Naive thymus-derived CD4-positive, alpha-beta T cell (primary cell): ENCODE measurements around the gene DONSON. TPM values are rescaled to one million over a fixed set of nuclear protein-coding genes. Genes with fewer than 3 reads are reported as not detected.

Source experiments
- ATAC-seq: fragments of 150-1000 bp; cut with Tn5 transposase; 2 replicates; pipeline ENCODE4 v1.10.0; 2021; ENCODE audit warnings: mild to moderate bottlenecking, moderate library complexity
- CTCF ChIA-PET: fragments of 350-600 bp; sonication (Branson Sonifier 250); formaldehyde crosslinking; loops from one replicate; lab custom pipeline; 2021; ENCODE audit warnings: antibody characterized with exemption; lab: Charles Lee
- POLR2A ChIA-PET: fragments of 350-600 bp; sonication (Branson Sonifier 250); formaldehyde crosslinking; loops from one replicate; lab custom pipeline; 2021; ENCODE audit warnings: antibody characterized with exemption, inconsistent platforms; lab: Charles Lee
- DNase-seq, 9 donors: peaks; one replicate each; pipeline versions ENCODE4 v3.0.0 to v3.0.0-alpha.2; 2020 to 2022; ENCODE audit warnings: mixed read lengths in 1 of 9
- H3K27ac ChIP-seq: one replicate; pipeline ENCODE4 v1.7.0; 2013; ENCODE audit warnings: mild to moderate bottlenecking, low read depth, low read length, moderate library complexity
- H3K27me3 ChIP-seq, 2 donors: one replicate each; pipeline ENCODE4 v1.7.0; 2013; ENCODE audit warnings: low read length in 2 of 2, mild to moderate bottlenecking in 2 of 2, moderate library complexity in 2 of 2; ENCODE audit not compliant: control insufficient read depth in 2 of 2, insufficient read depth in 2 of 2
- H3K36me3 ChIP-seq, 3 experiments: 1 replicate in 2 of 3; 2 replicates in 1 of 3; pipeline ENCODE4 v1.7.0; 2013; ENCODE audit warnings: low read length in 3 of 3, mild to moderate bottlenecking in 3 of 3, moderate library complexity in 1 of 3; ENCODE audit not compliant: insufficient read depth in 3 of 3, control insufficient read depth in 2 of 3
- H3K4me1 ChIP-seq, 2 donors: one replicate each; pipeline ENCODE4 v1.7.0; 2013; ENCODE audit warnings: low read length in 2 of 2, mild to moderate bottlenecking in 2 of 2, moderate library complexity in 1 of 2; ENCODE audit not compliant: control insufficient read depth in 2 of 2, insufficient read depth in 2 of 2
- H3K4me3 ChIP-seq: 2 replicates; pipeline ENCODE4 v1.7.0; 2013; ENCODE audit warnings: mild to moderate bottlenecking, low read length
- H3K9me3 ChIP-seq, 3 experiments: 1 replicate in 2 of 3; 2 replicates in 1 of 3; pipeline ENCODE4 v1.7.0; 2013; ENCODE audit warnings: low read length in 3 of 3; ENCODE audit not compliant: control insufficient read depth in 2 of 3
- H3K27ac Mint-ChIP-seq, 9 donors: one replicate each; pipeline ENCODE4 v1.8.0; 2020 to 2022; ENCODE audit warnings: mixed read lengths in 9 of 9, mild to moderate bottlenecking in 8 of 9, moderate library complexity in 5 of 9, inconsistent platforms in 2 of 9
- H3K27me3 Mint-ChIP-seq, 5 donors: one replicate each; pipeline ENCODE4 v1.8.0; 2021 to 2022; ENCODE audit warnings: mixed read lengths in 5 of 5, mild to moderate bottlenecking in 1 of 5
- H3K36me3 Mint-ChIP-seq, 5 donors: one replicate each; pipeline ENCODE4 v1.8.0; 2020 to 2022; ENCODE audit warnings: mixed read lengths in 5 of 5, mild to moderate bottlenecking in 3 of 5, inconsistent platforms in 1 of 5
- H3K4me1 Mint-ChIP-seq, 7 donors: one replicate each; pipeline ENCODE4 v1.8.0; 2020 to 2022; ENCODE audit warnings: mixed read lengths in 7 of 7, mild to moderate bottlenecking in 3 of 7, inconsistent platforms in 1 of 7
- H3K4me3 Mint-ChIP-seq, 10 donors: one replicate each; pipeline ENCODE4 v1.8.0; 2020 to 2022; ENCODE audit warnings: mild to moderate bottlenecking in 10 of 10, mixed read lengths in 10 of 10, moderate library complexity in 6 of 10, inconsistent platforms in 2 of 10
- H3K9me3 Mint-ChIP-seq, 11 donors: one replicate each; pipeline ENCODE4 v1.8.0; 2020 to 2022; ENCODE audit warnings: mixed read lengths in 11 of 11, mild to moderate bottlenecking in 4 of 11, inconsistent platforms in 1 of 11, moderate library complexity in 1 of 11
- intact Hi-C, 2 donors: fragments of 100-400 bp; cut with micrococcal nuclease; formaldehyde crosslinking; loops; one replicate each; pipeline ENCODE4 v1.15.1; 2023
- polyA plus RNA-seq, 2 donors: library from polyadenylated mRNA; unstranded; fragments of 300-500 nt; fragmentation: Illumina TruSeq; gene quantifications; one replicate each; pipeline ENCODE4 v1.2.3, GENCODE V29; 2021
- total RNA-seq, 6 experiments: library from RNA in 5 of 6; stranded (reverse) in 5 of 6; gene quantifications; 1 replicate in 5 of 6; 2 replicates in 1 of 6; pipeline ENCODE4 v1.2.3 and lab custom pipeline; 2021 to 2026

The DONSON gene
- total and polyA plus RNA-seq, 7 experiments from 2014 or later: 4.2 to 30.8 (median 9.6) TPM

DNA sequence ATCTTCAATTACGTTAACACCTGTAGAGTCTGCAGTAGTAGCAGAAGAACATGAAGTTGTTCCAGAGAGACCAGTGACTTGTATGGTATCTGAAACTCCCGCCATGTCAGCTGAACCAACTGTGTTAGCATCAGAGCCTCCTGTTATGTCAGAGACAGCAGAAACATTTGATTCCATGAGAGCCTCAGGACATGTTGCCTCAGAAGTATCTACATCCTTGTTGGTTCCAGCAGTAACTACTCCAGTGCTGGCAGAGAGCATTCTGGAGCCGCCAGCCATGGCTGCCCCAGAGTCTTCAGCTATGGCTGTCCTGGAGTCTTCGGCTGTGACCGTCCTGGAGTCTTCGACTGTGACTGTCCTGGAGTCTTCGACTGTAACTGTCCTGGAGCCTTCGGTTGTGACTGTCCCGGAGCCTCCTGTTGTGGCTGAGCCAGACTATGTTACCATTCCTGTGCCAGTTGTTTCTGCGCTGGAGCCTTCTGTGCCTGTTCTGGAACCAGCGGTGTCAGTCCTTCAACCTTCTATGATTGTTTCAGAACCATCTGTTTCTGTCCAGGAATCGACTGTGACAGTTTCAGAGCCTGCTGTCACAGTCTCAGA lies 35.4 kb downstream of the DONSON start:
- Mint-ChIP-seq H3K27me3 (no peaks in the 10 kb centered on the region), H3K4me3 (peak overlapping the region in 3 of 10 donors; percentile 3 to 65 (median 41)), H3K27ac (peak overlapping the region in 2 of 9 donors; percentile 32 to 90), H3K9me3 (peaks cover 0 to 3% (median 0%) of the 10 kb centered on the region in 11 donors), H3K4me1 (peaks cover 44 to 76% (median 64%) of the 10 kb centered on the region in 7 donors), H3K36me3 (peaks cover 16 to 74% (median 63%) of the 10 kb centered on the region in 5 donors)
- no peak overlapping the region for H3K4me3 ChIP-seq
- H3K4me1 ChIP-seq: peaks cover 6 to 12% of the 10 kb centered on the region in 2 donors
- H3K27me3 ChIP-seq: no peaks in the 10 kb centered on the region
- no peaks in the 10 kb centered on the region for H3K9me3 ChIP-seq
- POLR2A ChIA-PET: interaction anchor here (0.5 to 7.3 kb wide), 2 partner anchors 9 to 842 kb away, joined by 3 to 69 read pairs; partner anchors contain the start of genes GART and SON
- ATAC-seq (no peak), DNase-seq (no peak)
- CTCF ChIA-PET: no interaction called here
- H3K27ac ChIP-seq: no peak overlapping the region
- intact Hi-C loops: loop anchor here in 1 of 2 donors (2.0 kb wide), 1 partner anchor 14 kb away; no protein-coding TSS in a partner anchor
- peaks cover 38 to 83% (median 43%) of the 10 kb centered on the region in 3 experiments for H3K36me3 ChIP-seq

DNA sequence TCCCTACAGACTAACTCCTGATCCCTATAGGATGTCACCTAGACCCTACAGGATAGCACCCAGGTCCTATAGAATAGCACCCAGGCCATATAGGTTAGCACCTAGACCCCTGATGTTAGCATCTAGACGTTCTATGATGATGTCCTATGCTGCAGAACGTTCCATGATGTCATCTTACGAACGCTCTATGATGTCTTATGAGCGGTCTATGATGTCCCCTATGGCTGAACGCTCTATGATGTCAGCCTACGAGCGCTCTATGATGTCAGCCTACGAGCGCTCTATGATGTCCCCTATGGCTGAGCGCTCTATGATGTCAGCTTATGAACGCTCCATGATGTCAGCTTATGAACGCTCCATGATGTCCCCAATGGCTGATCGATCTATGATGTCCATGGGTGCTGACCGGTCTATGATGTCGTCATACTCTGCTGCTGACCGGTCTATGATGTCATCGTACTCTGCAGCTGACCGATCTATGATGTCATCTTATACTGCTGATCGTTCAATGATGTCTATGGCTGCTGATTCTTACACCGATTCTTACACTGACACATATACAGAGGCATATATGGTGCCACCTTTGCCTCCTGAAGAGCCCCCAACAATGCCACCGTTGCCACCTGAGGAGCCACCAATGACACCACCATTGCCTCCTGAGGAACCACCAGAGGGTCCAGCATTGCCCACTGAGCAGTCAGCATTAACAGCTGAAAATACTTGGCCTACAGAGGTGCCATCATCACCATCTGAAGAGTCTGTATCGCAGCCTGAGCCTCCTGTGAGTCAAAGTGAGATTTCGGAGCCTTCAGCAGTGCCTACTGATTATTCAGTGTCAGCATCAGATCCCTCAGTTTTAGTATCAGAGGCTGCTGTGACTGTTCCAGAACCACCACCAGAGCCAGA lies 36.1 kb downstream of the DONSON start:
- Mint-ChIP-seq H3K36me3 (peaks cover 16 to 69% (median 56%) of the 10 kb centered on the region in 5 donors), H3K4me3 (peak overlapping the region in 2 of 10 donors; percentile 0 to 2), H3K27me3 (no peaks in the 10 kb centered on the region), H3K9me3 (peaks cover 0 to 3% (median 0%) of the 10 kb centered on the region in 11 donors), H3K4me1 (peaks cover 43 to 74% (median 58%) of the 10 kb centered on the region in 7 donors), H3K27ac (peak overlapping the region in 4 of 9 donors; percentile 33 to 90 (median 46))
- POLR2A ChIA-PET: interaction anchor here (0.5 to 7.3 kb wide), 2 partner anchors 9 to 841 kb away, joined by 3 to 69 read pairs; partner anchors contain the start of genes GART and SON
- Histone ChIP-seq H3K4me1 (peaks cover 6 to 12% of the 10 kb centered on the region in 2 donors), H3K9me3 (no peaks in the 10 kb centered on the region), H3K36me3 (peaks cover 38 to 79% (median 41%) of the 10 kb centered on the region in 3 experiments), H3K27me3 (no peaks in the 10 kb centered on the region), H3K4me3 (no peak overlapping the region), H3K27ac (no peak overlapping the region)
- intact Hi-C loops: loop anchor here in 1 of 2 donors (2.0 kb wide), 1 partner anchor 14 kb away; no protein-coding TSS in a partner anchor
- DNase-seq (no peak), ATAC-seq (peak; percentile 21)
- CTCF ChIA-PET: no interaction called here

DNA sequence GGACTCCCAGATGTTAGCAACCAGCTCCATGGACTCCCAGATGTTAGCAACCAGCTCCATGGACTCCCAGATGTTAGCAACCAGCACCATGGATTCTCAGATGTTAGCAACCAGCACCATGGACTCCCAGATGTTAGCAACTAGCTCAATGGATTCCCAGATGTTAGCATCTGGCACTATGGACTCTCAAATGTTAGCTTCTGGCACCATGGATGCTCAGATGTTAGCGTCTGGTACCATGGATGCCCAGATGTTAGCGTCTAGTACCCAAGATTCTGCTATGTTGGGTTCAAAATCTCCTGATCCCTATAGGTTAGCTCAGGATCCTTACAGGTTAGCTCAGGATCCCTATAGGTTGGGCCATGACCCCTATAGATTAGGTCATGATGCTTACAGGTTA lies 36.8 kb downstream of the DONSON start:
- no peak overlapping the region for H3K27ac ChIP-seq
- intact Hi-C loops: loop anchor here in 1 of 2 donors (2.0 kb wide), 1 partner anchor 15 kb away; no protein-coding TSS in a partner anchor
- no peaks in the 10 kb centered on the region for H3K27me3 ChIP-seq
- Mint-ChIP-seq H3K27me3 (no peaks in the 10 kb centered on the region), H3K36me3 (peaks cover 16 to 63% (median 49%) of the 10 kb centered on the region in 5 donors), H3K4me3 (no peak overlapping the region), H3K9me3 (peaks cover 0 to 3% (median 0%) of the 10 kb centered on the region in 11 donors), H3K4me1 (peaks cover 40 to 70% (median 53%) of the 10 kb centered on the region in 7 donors), H3K27ac (peak overlapping the region in 1 of 9 donors; percentile 33)
- peaks cover 38 to 78% (median 41%) of the 10 kb centered on the region in 3 experiments for H3K36me3 ChIP-seq
- ATAC-seq (no peak), DNase-seq (no peak)
- ChIA-PET CTCF (interaction anchor here (1.2 kb wide), 1 partner anchor 54 kb away, joined by 4 read pairs; no protein-coding TSS in a partner anchor), POLR2A (interaction anchor here (0.9 to 7.3 kb wide), 4 partner anchors 8 to 167 kb away, joined by 3 to 69 read pairs (median 4); partner anchors contain the start of genes GART and SON)
- H3K4me3 ChIP-seq: no peak overlapping the region
- H3K4me1 ChIP-seq: peaks cover 6 to 12% of the 10 kb centered on the region in 2 donors
- no peaks in the 10 kb centered on the region for H3K9me3 ChIP-seq

DNA sequence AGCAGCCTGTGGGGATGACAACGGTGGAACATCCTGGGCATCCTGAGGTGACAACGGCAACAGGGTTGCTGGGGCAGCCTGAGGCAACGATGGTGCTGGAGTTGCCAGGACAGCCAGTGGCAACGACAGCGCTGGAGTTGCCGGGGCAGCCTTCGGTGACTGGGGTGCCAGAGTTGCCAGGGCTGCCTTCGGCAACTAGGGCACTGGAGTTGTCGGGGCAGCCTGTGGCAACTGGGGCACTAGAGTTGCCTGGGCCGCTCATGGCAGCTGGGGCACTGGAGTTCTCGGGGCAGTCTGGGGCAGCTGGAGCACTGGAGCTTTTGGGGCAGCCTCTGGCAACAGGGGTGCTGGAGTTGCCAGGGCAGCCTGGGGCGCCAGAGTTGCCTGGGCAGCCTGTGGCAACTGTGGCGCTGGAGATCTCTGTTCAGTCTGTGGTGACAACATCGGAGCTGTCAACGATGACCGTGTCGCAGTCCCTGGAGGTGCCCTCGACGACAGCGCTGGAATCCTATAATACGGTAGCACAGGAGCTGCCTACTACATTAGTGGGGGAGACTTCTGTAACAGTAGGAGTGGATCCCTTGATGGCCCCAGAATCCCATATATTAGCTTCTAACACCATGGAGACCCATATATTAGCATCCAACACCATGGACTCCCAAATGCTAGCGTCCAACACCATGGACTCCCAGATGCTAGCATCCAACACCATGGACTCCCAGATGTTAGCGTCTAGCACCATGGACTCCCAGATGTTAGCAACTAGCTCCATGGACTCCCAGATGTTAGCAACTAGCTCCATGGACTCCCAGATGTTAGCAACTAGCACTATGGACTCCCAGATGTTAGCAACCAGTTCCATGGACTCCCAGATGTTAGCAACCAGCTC lies 37.5 kb downstream of the DONSON start:
- peaks cover 2 to 10% of the 10 kb centered on the region in 2 donors for H3K4me1 ChIP-seq
- H3K36me3 ChIP-seq: peaks cover 38 to 75% (median 41%) of the 10 kb centered on the region in 3 experiments
- H3K27ac ChIP-seq: no peak overlapping the region
- H3K27ac Mint-ChIP-seq: peak overlapping the region in 1 of 9 donors; percentile 52
- DNase-seq (no peak), ATAC-seq (peak; percentile 8)
- H3K27me3 ChIP-seq: no peaks in the 10 kb centered on the region
- peaks cover 0 to 3% (median 0%) of the 10 kb centered on the region in 11 donors for H3K9me3 Mint-ChIP-seq
- intact Hi-C loops: no loop called here
- H3K27me3 Mint-ChIP-seq: no peaks in the 10 kb centered on the region
- H3K36me3 Mint-ChIP-seq: peaks cover 14 to 58% (median 42%) of the 10 kb centered on the region in 5 donors
- ChIA-PET CTCF (interaction anchor here (0.5 to 1.2 kb wide), 2 partner anchors 54 to 104 kb away, joined by 3 to 4 read pairs; no protein-coding TSS in a partner anchor), POLR2A (interaction anchor here (0.9 to 7.3 kb wide), 4 partner anchors 7 to 166 kb away, joined by 3 to 69 read pairs (median 4); partner anchors contain the start of genes GART and SON)
- H3K9me3 ChIP-seq: no peaks in the 10 kb centered on the region
- no peak overlapping the region for H3K4me3 Mint-ChIP-seq
- H3K4me1 Mint-ChIP-seq: peaks cover 34 to 67% (median 49%) of the 10 kb centered on the region in 7 donors
- H3K4me3 ChIP-seq: no peak overlapping the region

DNA sequence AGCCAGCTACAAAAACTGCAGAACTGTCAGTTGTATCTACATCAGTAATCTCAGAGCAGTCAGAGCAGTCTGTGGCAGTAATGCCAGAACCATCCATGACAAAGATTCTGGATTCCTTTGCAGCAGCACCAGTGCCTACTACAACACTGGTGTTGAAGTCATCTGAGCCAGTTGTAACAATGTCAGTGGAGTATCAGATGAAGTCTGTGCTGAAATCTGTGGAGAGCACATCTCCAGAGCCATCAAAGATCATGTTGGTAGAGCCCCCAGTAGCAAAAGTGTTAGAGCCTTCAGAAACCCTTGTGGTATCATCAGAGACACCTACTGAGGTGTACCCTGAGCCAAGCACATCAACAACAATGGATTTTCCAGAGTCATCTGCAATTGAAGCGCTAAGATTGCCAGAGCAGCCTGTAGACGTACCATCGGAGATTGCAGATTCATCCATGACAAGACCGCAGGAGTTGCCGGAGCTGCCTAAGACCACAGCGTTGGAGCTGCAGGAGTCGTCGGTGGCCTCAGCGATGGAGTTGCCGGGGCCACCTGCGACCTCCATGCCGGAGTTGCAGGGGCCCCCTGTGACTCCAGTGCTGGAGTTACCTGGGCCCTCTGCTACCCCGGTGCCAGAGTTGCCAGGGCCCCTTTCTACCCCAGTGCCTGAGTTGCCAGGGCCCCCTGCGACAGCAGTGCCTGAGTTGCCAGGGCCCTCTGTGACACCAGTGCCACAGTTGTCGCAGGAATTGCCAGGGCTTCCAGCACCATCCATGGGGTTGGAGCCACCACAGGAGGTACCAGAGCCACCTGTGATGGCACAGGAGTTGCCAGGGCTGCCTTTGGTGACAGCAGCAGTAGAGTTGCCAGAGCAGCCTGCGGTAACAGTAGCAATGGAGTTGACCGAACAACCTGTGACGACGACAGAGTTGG lies 38.4 kb downstream of the DONSON start:
- peaks cover 33 to 67% (median 49%) of the 10 kb centered on the region in 7 donors for H3K4me1 Mint-ChIP-seq
- POLR2A ChIA-PET: interaction anchor here (0.6 to 7.3 kb wide), 2 partner anchors 6 to 798 kb away, joined by 3 to 69 read pairs; partner anchors contain the start of genes GART and SON
- Histone ChIP-seq H3K36me3 (peaks cover 38 to 73% (median 41%) of the 10 kb centered on the region in 3 experiments), H3K4me3 (no peak overlapping the region), H3K27ac (no peak overlapping the region), H3K9me3 (no peaks in the 10 kb centered on the region), H3K4me1 (peaks cover 9% of the 10 kb centered on the region in 2 donors), H3K27me3 (no peaks in the 10 kb centered on the region)
- H3K27me3 Mint-ChIP-seq: no peaks in the 10 kb centered on the region
- H3K36me3 Mint-ChIP-seq: peaks cover 13 to 53% (median 33%) of the 10 kb centered on the region in 5 donors
- no peak overlapping the region for H3K4me3 Mint-ChIP-seq
- ATAC-seq (peak; percentile 14), DNase-seq (no peak)
- CTCF ChIA-PET: interaction anchor here (0.5 kb wide), 1 partner anchor 103 kb away, joined by 3 read pairs; no protein-coding TSS in a partner anchor
- peak overlapping the region in 2 of 9 donors; percentile 28 to 39 for H3K27ac Mint-ChIP-seq
- intact Hi-C loops: loop anchor here (10.0 kb wide), 2 partner anchors 345 to 825 kb away; partner anchors contain the start of gene SYNJ1 (in 1 of the 2)
- peaks cover 0 to 3% (median 0%) of the 10 kb centered on the region in 11 donors for H3K9me3 Mint-ChIP-seq
